Esophagus muscularis mucosa (tissue), 4 donors: Measurements from ENCODE around the gene RBBP7. TPM values are rescaled to one million over a fixed set of nuclear protein-coding genes. Genes with fewer than 3 reads are reported as not detected.
"Not testable (repeated sequence)": the region's sequence is repeated elsewhere in the genome, so short reads cannot be mapped to it uniquely, and the experiment has no call there.

Experiments used
- DNase-seq: peaks from one replicate; pipeline ENCODE4 v3.0.0-alpha.2; 2017; ENCODE audit errors: extremely low spot score
- H3K27ac ChIP-seq, 4 donors: fragments of 200-600 bp; sonication (generic); replicated peaks in 1 of 4; 1 replicate in 3 of 4; 2 replicates in 1 of 4; pipeline ENCODE4 v1.5.1; 2016 to 2019; ENCODE audit warnings: mild to moderate bottlenecking in 1 of 4
- H3K27me3 ChIP-seq, 4 donors: fragments of 200-600 bp; sonication (generic); one replicate each; pipeline versions ENCODE4 v1.5.1 to v1.6.0; 2016 to 2019
- H3K36me3 ChIP-seq, 4 donors: fragments of 200-600 bp; sonication (generic); one replicate each; pipeline ENCODE4 v1.5.1; 2016 to 2019
- H3K4me1 ChIP-seq, 4 donors: fragments of 200-600 bp; sonication (generic); one replicate each; pipeline ENCODE4 v1.5.1; 2016 to 2019
- H3K4me3 ChIP-seq, 4 donors: fragments of 200-600 bp; sonication (generic); 1 replicate in 2 of 4; 2 replicates in 2 of 4; pipeline ENCODE4 v1.5.1; 2016 to 2019; ENCODE audit warnings: mild to moderate bottlenecking in 4 of 4, moderate library complexity in 1 of 4
- H3K9me3 ChIP-seq, 4 donors: fragments of 200-600 bp; sonication (generic); 1 replicate in 3 of 4; 2 replicates in 1 of 4; pipeline ENCODE4 v1.5.1; 2016 to 2019
- CTCF ChIP-seq, 3 experiments: fragments of 200-600 bp in 2 of 3; fragments of 450-650 bp in 1 of 3; sonication (generic) in 2 of 3; IDR thresholded peaks; one replicate each; pipeline ENCODE4 v1.5.1; 2017 to 2019; ENCODE audit warnings: antibody characterized with exemption in 3 of 3, mild to moderate bottlenecking in 2 of 3, moderate library complexity in 1 of 3
- EP300 ChIP-seq: sonication (generic); formaldehyde crosslinking; IDR thresholded peaks from one replicate; pipeline ENCODE4 v1.6.1; 2017; ENCODE audit warnings: antibody characterized with exemption
- POLR2A ChIP-seq: fragments of 450-650 bp; IDR thresholded peaks from one replicate; pipeline ENCODE4 v1.6.1; 2017; ENCODE audit warnings: antibody characterized with exemption, moderate library complexity, mild to moderate bottlenecking, low read depth
- POLR2AphosphoS5 ChIP-seq, 2 donors: sonication (generic); formaldehyde crosslinking; IDR thresholded peaks; one replicate each; pipeline ENCODE4 v1.6.1; 2017; ENCODE audit warnings: antibody characterized with exemption in 2 of 2
- WGBS: methylation state at CpG from one replicate; pipeline ENCODE4 v1.1.5; 2018; 5-methylcytosine and 5-hydroxymethylcytosine counted together
- intact Hi-C: fragments of 100-400 bp; cut with DNase I; formaldehyde crosslinking; loops from one replicate; pipeline ENCODE4 v1.15.1; 2023
- total RNA-seq, 4 donors: library from RNA; depleted of rRNA; stranded (reverse); fragments of >200 nt; gene quantifications; one replicate each; pipeline versions ENCODE4 v1.1.0 to v1.2.1, GENCODE V29; 2016

The RBBP7 gene
- total RNA-seq, 4 donors from 2014 or later: 105 to 150 (median 125) TPM

GRCh38 chrX:16867947-16868346 is 2.2 kb downstream of the RBBP7 start:
- Histone ChIP-seq H3K27ac (peak overlapping the region in 1 of 4 donors; percentile 88), H3K9me3 (no peaks in the 10 kb centered on the region), H3K27me3 (no peaks in the 10 kb centered on the region), H3K36me3 (no peaks in the 10 kb centered on the region), H3K4me3 (peak overlapping the region in 1 of 4 donors; percentile 68), H3K4me1 (peaks cover 11 to 66% (median 61%) of the 10 kb centered on the region in 4 donors)
- WGBS: 88% methylated on average over 6 of the region's 6 CpGs
- no peak for TF ChIP-seq POLR2AphosphoS5 (IDR thresholded peaks at IDR 0.05)
- TF ChIP-seq POLR2A: no peak
- no peak for TF ChIP-seq EP300
- no peak for TF ChIP-seq CTCF (IDR thresholded peaks at IDR 0.05)
- no peak for DNase-seq
- intact Hi-C loops: loop anchor here (5.0 kb wide), 2 partner anchors 41 to 81 kb away; partner anchors contain the start of gene TXLNG

DNA sequence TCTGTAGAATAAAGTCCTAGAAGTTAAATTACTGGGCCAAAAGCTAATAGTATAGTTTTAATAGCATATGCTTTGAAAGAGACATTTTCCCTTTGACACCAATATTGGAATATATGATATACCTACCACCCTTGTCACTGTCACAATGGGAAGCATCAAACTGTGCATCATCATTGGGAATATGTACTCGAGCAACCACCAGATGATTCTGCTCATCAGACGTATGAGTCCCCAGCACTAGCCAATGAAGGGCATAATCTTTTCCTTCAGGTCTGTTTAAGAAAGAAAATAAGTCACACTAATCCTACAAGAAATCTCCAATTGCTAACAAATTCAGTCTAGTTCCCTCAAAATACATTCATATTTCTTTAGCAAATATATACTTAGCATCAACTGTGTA is 7.3 kb downstream of the RBBP7 start:
- Histone ChIP-seq H3K27ac (no peak overlapping the region), H3K36me3 (peaks cover 0 to 21% (median 7%) of the 10 kb centered on the region in 4 donors), H3K4me3 (no peak overlapping the region), H3K4me1 (peaks cover 9 to 58% (median 37%) of the 10 kb centered on the region in 4 donors), H3K27me3 (no peaks in the 10 kb centered on the region), H3K9me3 (no peaks in the 10 kb centered on the region)
- no peak for DNase-seq
- TF ChIP-seq CTCF (IDR thresholded peaks at IDR 0.05) (no peak), POLR2AphosphoS5 (IDR thresholded peaks at IDR 0.05) (no peak), POLR2A (no peak), EP300 (no peak)
- WGBS: 85% methylated on average over 2 of the region's 2 CpGs
- intact Hi-C loops: no loop called here

GRCh38 chrX:16856744-16857143 is 13.4 kb downstream of the RBBP7 start:
- intact Hi-C loops: no loop called here
- H3K4me3 ChIP-seq: no peak overlapping the region
- H3K36me3 ChIP-seq: peaks cover 6 to 56% (median 31%) of the 10 kb centered on the region in 4 donors
- TF ChIP-seq EP300 (no peak), CTCF (IDR thresholded peaks at IDR 0.05) (no peak), POLR2AphosphoS5 (IDR thresholded peaks at IDR 0.05) (no peak), POLR2A (no peak)
- no peak for DNase-seq
- no peak overlapping the region for H3K27ac ChIP-seq
- no peaks in the 10 kb centered on the region for H3K9me3 ChIP-seq
- peaks cover 0 to 4% (median 0%) of the 10 kb centered on the region in 4 donors for H3K27me3 ChIP-seq
- peaks cover 5 to 12% (median 8%) of the 10 kb centered on the region in 4 donors for H3K4me1 ChIP-seq

GRCh38 chrX:16856076-16856404 is 14.1 kb downstream of the RBBP7 start:
- peaks cover 6 to 55% (median 27%) of the 10 kb centered on the region in 4 donors for H3K36me3 ChIP-seq
- H3K27ac ChIP-seq, DNase-seq, H3K4me3 ChIP-seq, H3K27me3 ChIP-seq, intact Hi-C loops, H3K9me3 ChIP-seq: not testable (repeated sequence)
- WGBS: 91% methylated on average over 2 of the region's 2 CpGs
- H3K4me1 ChIP-seq: peaks cover 5 to 10% (median 10%) of the 10 kb centered on the region in 4 donors

DNA sequence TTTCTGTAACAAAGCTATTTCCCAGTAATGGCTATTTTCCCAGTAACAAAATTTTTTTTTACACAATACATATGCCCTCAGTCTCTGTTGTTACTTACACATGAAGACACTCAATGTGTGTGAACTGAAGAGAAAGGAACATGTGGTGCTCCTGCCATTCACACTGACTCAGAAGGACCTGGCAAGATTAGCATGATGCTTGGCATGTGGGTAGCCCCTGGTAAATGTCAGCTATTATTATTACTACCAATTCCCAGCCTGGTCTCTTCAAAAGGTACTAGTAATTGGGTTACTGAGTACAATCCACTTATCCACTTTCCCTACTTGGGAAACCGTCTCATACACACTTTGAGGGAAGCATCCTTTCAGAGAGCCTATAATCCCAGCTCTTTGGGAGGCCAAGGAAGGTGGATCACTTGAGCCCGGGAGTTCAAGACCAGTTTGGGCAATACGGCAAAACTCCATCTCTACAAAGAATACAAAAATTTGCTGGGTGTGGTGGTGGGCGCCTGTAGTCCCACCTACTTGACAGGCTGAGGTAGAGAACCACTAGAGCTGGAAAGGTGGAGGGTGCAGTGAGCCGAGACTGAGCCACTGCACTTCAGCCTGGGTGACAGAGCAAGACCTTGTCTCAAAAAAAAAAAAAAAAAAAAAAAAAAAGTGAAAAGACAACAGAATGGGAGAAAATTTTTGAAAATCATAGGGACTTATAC is 14.6 kb downstream of the RBBP7 start:
- no peak for DNase-seq
- H3K4me3 ChIP-seq: no peak overlapping the region
- TF ChIP-seq POLR2AphosphoS5 (IDR thresholded peaks at IDR 0.05): no peak
- no peak for TF ChIP-seq CTCF (IDR thresholded peaks at IDR 0.05)
- TF ChIP-seq EP300: no peak
- TF ChIP-seq POLR2A: no peak
- no peak overlapping the region for H3K27ac ChIP-seq
- H3K4me1 ChIP-seq: peaks cover 5 to 11% (median 10%) of the 10 kb centered on the region in 4 donors
- intact Hi-C loops: no loop called here
- H3K36me3 ChIP-seq: peaks cover 6 to 58% (median 30%) of the 10 kb centered on the region in 4 donors
- H3K27me3 ChIP-seq: peaks cover 0 to 4% (median 0%) of the 10 kb centered on the region in 4 donors
- WGBS: 100% methylated on average over 2 of the region's 5 CpGs
- H3K9me3 ChIP-seq: no peaks in the 10 kb centered on the region
